Keratinocyte (primary cell): ENCODE data around the gene CUL2. TPM values are rescaled to one million over a fixed set of nuclear protein-coding genes. Genes with fewer than 3 reads are reported as not detected.

Source experiments
- DNase-seq: peaks from one replicate; pipeline ENCODE4 v3.0.0-alpha.2; 2011; ENCODE audit warnings: low read depth, missing footprints, low spot score
- FAIRE-seq: peaks from 2 replicates; lab custom pipeline; 2011; peaks lifted over from hg19 to GRCh38; lab: Jason Lieb, UNC
- H2AFZ ChIP-seq: 2 replicates; pipeline ENCODE4 v1.6.0; 2012; ENCODE audit warnings: low read length, control low read depth, inconsistent platforms; ENCODE audit not compliant: control insufficient read depth
- H3K27ac ChIP-seq: 2 replicates; pipeline ENCODE4 v1.5.1; 2011; ENCODE audit warnings: low read length; ENCODE audit not compliant: control insufficient read depth, insufficient read depth
- H3K27me3 ChIP-seq: 3 replicates; pipeline ENCODE4 v1.6.0; 2011; ENCODE audit warnings: low read length; ENCODE audit not compliant: control insufficient read depth, insufficient read depth; ENCODE audit errors: extremely low read depth
- H3K36me3 ChIP-seq, 2 experiments: 2 replicates in 1 of 2; 3 replicates in 1 of 2; pipeline ENCODE4 v1.5.1; 2011; ENCODE audit warnings: low read length in 2 of 2, mild to moderate bottlenecking in 1 of 2; ENCODE audit not compliant: control insufficient read depth in 2 of 2, insufficient read depth in 2 of 2; ENCODE audit errors: extremely low read depth in 1 of 2
- H3K4me1 ChIP-seq: 3 replicates; pipeline ENCODE4 v1.5.1; 2011; ENCODE audit warnings: low read length; ENCODE audit not compliant: control insufficient read depth, insufficient read depth; ENCODE audit errors: extremely low read depth
- H3K4me2 ChIP-seq: 3 replicates; pipeline ENCODE4 v1.6.0; 2011; ENCODE audit warnings: low read depth, low read length; ENCODE audit not compliant: control insufficient read depth, insufficient read depth; ENCODE audit errors: extremely low read depth
- H3K4me3 ChIP-seq, 3 experiments: fragments of 200-600 bp in 1 of 3; sonication (generic) in 1 of 3; 2 replicates in 2 of 3; 3 replicates in 1 of 3; pipeline ENCODE4 v1.5.1; 2011 to 2016; ENCODE audit warnings: low read length in 3 of 3, mild to moderate bottlenecking in 3 of 3, control low read depth in 2 of 3, inconsistent platforms in 1 of 3, low read depth in 1 of 3, mixed read lengths in 1 of 3, mixed run types in 1 of 3, moderate library complexity in 1 of 3; ENCODE audit not compliant: control insufficient read depth in 2 of 3, insufficient read depth in 2 of 3; ENCODE audit errors: extremely low read depth in 1 of 3
- H3K79me2 ChIP-seq: 2 replicates; pipeline ENCODE4 v1.6.0; 2012; ENCODE audit warnings: low read length; ENCODE audit not compliant: control insufficient read depth, insufficient read depth
- H3K9ac ChIP-seq: 3 replicates; pipeline ENCODE4 v1.6.0; 2011; ENCODE audit warnings: low read length; ENCODE audit not compliant: control insufficient read depth, insufficient read depth; ENCODE audit errors: extremely low read depth
- H3K9me1 ChIP-seq: 3 replicates; pipeline ENCODE4 v1.6.0; 2011; ENCODE audit warnings: low read length; ENCODE audit not compliant: control insufficient read depth, insufficient read depth; ENCODE audit errors: extremely low read depth
- H3K9me3 ChIP-seq: 2 replicates; pipeline ENCODE4 v1.5.1; 2012; ENCODE audit warnings: low read depth, low read length; ENCODE audit not compliant: control insufficient read depth
- H4K20me1 ChIP-seq: 3 replicates; pipeline ENCODE4 v1.6.0; 2011; ENCODE audit warnings: low read length; ENCODE audit not compliant: control insufficient read depth, insufficient read depth; ENCODE audit errors: extremely low read depth
- EZH2 ChIP-seq: IDR thresholded peaks from one replicate; pipeline ENCODE4 v1.6.1; 2012; ENCODE audit warnings: inconsistent platforms, mild to moderate bottlenecking, low read length, moderate library complexity
- dilution Hi-C: fragments of 300-500 bp; cut with MboI; formaldehyde crosslinking; loops from one replicate; pipeline ENCODE4 v1.7.0; 2020; ENCODE audit warnings: low sequenced_read_pairs; ENCODE audit not compliant: extremely low pct_ligation_motif_present
- polyA plus RNA-seq, 5 experiments: library from polyadenylated mRNA; depleted of rRNA in 3 of 5; stranded (reverse) in 3 of 5; stranded (forward) in 1 of 5; unstranded in 1 of 5; fragments of >200 nt; gene quantifications; 1 replicate in 1 of 5; 2 replicates in 3 of 5; 3 replicates in 1 of 5; pipeline versions ENCODE4 v1.2.1 to v1.2.3, GENCODE V29; 2011 to 2012; ENCODE audit warnings: missing spikeins in 2 of 5, low read depth in 1 of 5, low replicate concordance in 1 of 5
- TF ChIP-seq, protein P1 (sequence below), 3 experiments: IDR thresholded peaks in 1 of 3; conservative IDR thresholded peaks in 1 of 3; optimal IDR thresholded peaks in 1 of 3; 2 replicates in 2 of 3; 3 replicates in 1 of 3; pipeline versions ENCODE3 to v1.5.1; 2011; ENCODE audit warnings: low read length in 3 of 3, mild to moderate bottlenecking in 3 of 3, moderate library complexity in 2 of 3, control low read depth in 1 of 3, inconsistent platforms in 1 of 3; ENCODE audit not compliant: insufficient read depth in 2 of 3; ENCODE audit errors: extremely low read depth in 1 of 3

CUL2 gene
- polyA plus RNA-seq, 1 donor (not counting 4 experiments of a cell fraction or from before 2014, with no cell fraction given) = 39.7 TPM

DNA sequence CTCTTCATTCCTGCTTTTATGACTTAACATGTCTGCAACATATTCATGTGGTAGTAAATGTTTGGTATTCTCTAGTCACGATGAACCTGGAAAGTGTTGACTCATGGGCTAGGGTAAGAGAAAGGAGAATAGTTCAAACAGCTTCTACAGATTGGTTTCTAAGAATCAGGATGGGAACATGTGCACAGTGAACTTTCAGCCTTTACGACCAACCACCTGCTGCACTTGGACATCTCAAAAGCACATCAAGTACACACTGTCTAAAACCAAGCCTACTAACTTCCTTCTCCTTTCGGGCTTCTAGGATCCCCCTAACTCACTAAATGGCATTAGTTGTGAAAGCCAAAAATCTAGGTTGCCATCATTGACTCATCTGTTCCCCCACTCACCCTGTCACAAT is 85.5 kb downstream of the CUL2 start:
- Histone ChIP-seq H3K9ac (no peak overlapping the region), H3K9me1 (no peaks in the 10 kb centered on the region), H3K79me2 (no peaks in the 10 kb centered on the region), H3K27me3 (no peaks in the 10 kb centered on the region), H3K27ac (no peak overlapping the region), H3K4me2 (no peak overlapping the region), H3K9me3 (no peaks in the 10 kb centered on the region), H3K36me3 (peaks cover 0 to 4% of the 10 kb centered on the region in 2 experiments), H3K4me1 (peaks cover 31% of the 10 kb centered on the region), H2AFZ (no peak overlapping the region), H4K20me1 (no peaks in the 10 kb centered on the region), H3K4me3 (no peak overlapping the region)
- dilution Hi-C loops = no loop called here
- FAIRE-seq (peak; percentile 64), DNase-seq (no peak)
- TF ChIP-seq, protein P1, sequence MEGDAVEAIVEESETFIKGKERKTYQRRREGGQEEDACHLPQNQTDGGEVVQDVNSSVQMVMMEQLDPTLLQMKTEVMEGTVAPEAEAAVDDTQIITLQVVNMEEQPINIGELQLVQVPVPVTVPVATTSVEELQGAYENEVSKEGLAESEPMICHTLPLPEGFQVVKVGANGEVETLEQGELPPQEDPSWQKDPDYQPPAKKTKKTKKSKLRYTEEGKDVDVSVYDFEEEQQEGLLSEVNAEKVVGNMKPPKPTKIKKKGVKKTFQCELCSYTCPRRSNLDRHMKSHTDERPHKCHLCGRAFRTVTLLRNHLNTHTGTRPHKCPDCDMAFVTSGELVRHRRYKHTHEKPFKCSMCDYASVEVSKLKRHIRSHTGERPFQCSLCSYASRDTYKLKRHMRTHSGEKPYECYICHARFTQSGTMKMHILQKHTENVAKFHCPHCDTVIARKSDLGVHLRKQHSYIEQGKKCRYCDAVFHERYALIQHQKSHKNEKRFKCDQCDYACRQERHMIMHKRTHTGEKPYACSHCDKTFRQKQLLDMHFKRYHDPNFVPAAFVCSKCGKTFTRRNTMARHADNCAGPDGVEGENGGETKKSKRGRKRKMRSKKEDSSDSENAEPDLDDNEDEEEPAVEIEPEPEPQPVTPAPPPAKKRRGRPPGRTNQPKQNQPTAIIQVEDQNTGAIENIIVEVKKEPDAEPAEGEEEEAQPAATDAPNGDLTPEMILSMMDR (optimal IDR thresholded peaks at IDR 0.05 in 1 of 3, IDR thresholded peaks at IDR 0.05 in 1 of 3, conservative IDR thresholded peaks at IDR 0.05 in 1 of 3; ENCODE audit: extremely low read depth in 1 of 3, insufficient read depth in 2 of 3, low read length in 3 of 3) = no peak
- no peak for TF ChIP-seq EZH2

DNA sequence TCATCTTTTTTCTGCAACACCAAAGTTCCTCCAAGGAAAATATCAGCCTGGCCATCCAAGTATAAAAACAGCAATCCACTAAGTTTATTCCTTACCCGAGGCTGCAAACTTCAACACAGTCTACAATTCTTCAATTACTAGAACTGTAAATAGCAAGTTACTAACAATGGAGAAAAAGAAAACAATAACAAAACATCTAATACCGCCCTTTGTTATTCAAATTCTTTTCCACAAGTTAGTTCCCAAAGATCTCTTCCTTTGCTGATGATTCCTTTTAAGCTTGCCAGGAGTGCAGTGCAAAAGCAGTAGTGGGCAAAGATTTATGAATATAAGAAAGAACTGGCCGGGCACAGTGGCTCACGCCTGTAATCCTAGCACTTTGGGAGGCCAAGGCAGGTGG is 86.2 kb downstream of the CUL2 start:
- Histone ChIP-seq H3K27ac (no peak overlapping the region), H3K4me3 (no peak overlapping the region), H3K4me2 (no peak overlapping the region), H3K36me3 (no peaks in the 10 kb centered on the region), H3K9me3 (no peaks in the 10 kb centered on the region), H4K20me1 (no peaks in the 10 kb centered on the region), H2AFZ (no peak overlapping the region), H3K79me2 (no peaks in the 10 kb centered on the region), H3K9me1 (no peaks in the 10 kb centered on the region), H3K9ac (no peak overlapping the region), H3K4me1 (peaks cover 31% of the 10 kb centered on the region), H3K27me3 (no peaks in the 10 kb centered on the region)
- dilution Hi-C loops = no loop called here
- DNase-seq (no peak), FAIRE-seq (peak; percentile 5)
- TF ChIP-seq EZH2 = no peak
- TF ChIP-seq, protein P1 (optimal IDR thresholded peaks at IDR 0.05 in 1 of 3, IDR thresholded peaks at IDR 0.05 in 1 of 3, conservative IDR thresholded peaks at IDR 0.05 in 1 of 3; ENCODE audit: extremely low read depth in 1 of 3, insufficient read depth in 2 of 3, low read length in 3 of 3) = no peak
